HEK293 (cell line): ENCODE measurements around the gene PRAC2.
A peak's percentile ranks its signal among the peaks of the same experiment; 100 is the strongest.

Experiments used
- BCL11B ChIP-seq: fragments of 450-650 bp; formaldehyde crosslinking; IDR thresholded peaks from 2 replicates; pipeline ENCODE4 v1.5.1; 2016; ENCODE audit warnings: low read depth, missing biosample characterization, missing genetic modification characterization
- GLI2 ChIP-seq: fragments of 450-650 bp; formaldehyde crosslinking; IDR thresholded peaks from 2 replicates; pipeline ENCODE4; 2017; ENCODE audit warnings: missing biosample characterization, missing genetic modification characterization, low read depth, borderline replicate concordance
- KLF8 ChIP-seq: fragments of 450-650 bp; formaldehyde crosslinking; IDR thresholded peaks from 2 replicates; pipeline ENCODE4 v1.5.1; 2016; ENCODE audit warnings: missing biosample characterization, missing genetic modification characterization
- MYNN ChIP-seq: fragments of 450-650 bp; formaldehyde crosslinking; IDR thresholded peaks from 2 replicates; pipeline ENCODE4 v1.5.1; 2016; ENCODE audit warnings: missing biosample characterization, missing genetic modification characterization, borderline replicate concordance
- PRDM1 ChIP-seq: fragments of 450-650 bp; formaldehyde crosslinking; IDR thresholded peaks from 2 replicates; pipeline ENCODE4; 2016; ENCODE audit warnings: missing biosample characterization, missing genetic modification characterization
- REPIN1 ChIP-seq: fragments of 450-650 bp; formaldehyde crosslinking; IDR thresholded peaks from 2 replicates; pipeline ENCODE4 v1.5.1; 2017; ENCODE audit warnings: missing biosample characterization, missing genetic modification characterization, low read depth
- SP7 ChIP-seq: fragments of 450-650 bp; formaldehyde crosslinking; IDR thresholded peaks from 2 replicates; pipeline ENCODE4 v1.5.1; 2016; ENCODE audit warnings: missing biosample characterization, missing genetic modification characterization
- YY1 ChIP-seq: fragments of 450-650 bp; formaldehyde crosslinking; IDR thresholded peaks from 2 replicates; pipeline ENCODE4 v1.5.1; 2018; ENCODE audit warnings: missing biosample characterization, missing genetic modification characterization
- ZFP3 ChIP-seq: fragments of 450-650 bp; formaldehyde crosslinking; IDR thresholded peaks from 2 replicates; pipeline ENCODE4 v1.5.1; 2016; ENCODE audit warnings: low read depth, missing biosample characterization, missing genetic modification characterization
- ZNF138 ChIP-seq: fragments of 450-650 bp; formaldehyde crosslinking; IDR thresholded peaks from 2 replicates; pipeline ENCODE4 v1.5.1; 2016; ENCODE audit warnings: missing biosample characterization, missing genetic modification characterization, borderline replicate concordance
- ZNF146 ChIP-seq: fragments of 450-650 bp; formaldehyde crosslinking; IDR thresholded peaks from 2 replicates; pipeline ENCODE4 v1.5.1; 2016; ENCODE audit warnings: missing biosample characterization, missing genetic modification characterization
- ZNF37A ChIP-seq: fragments of 450-650 bp; IDR thresholded peaks from 2 replicates; pipeline ENCODE4 v1.5.1; 2018; ENCODE audit warnings: missing biosample characterization, missing genetic modification characterization
- ZNF423 ChIP-seq: fragments of 450-650 bp; formaldehyde crosslinking; IDR thresholded peaks from 2 replicates; pipeline ENCODE4 v1.5.1; 2016; ENCODE audit warnings: missing biosample characterization, missing genetic modification characterization
- ZNF529 ChIP-seq: fragments of 450-650 bp; formaldehyde crosslinking; IDR thresholded peaks from 2 replicates; pipeline ENCODE4 v1.5.1; 2017; ENCODE audit warnings: missing genetic modification characterization, missing biosample characterization; ENCODE audit not compliant: insufficient replicate concordance
- ZNF548 ChIP-seq: fragments of 450-650 bp; formaldehyde crosslinking; IDR thresholded peaks from 2 replicates; pipeline ENCODE4 v1.5.1; 2016; ENCODE audit warnings: missing biosample characterization, missing genetic modification characterization
- ZNF549 ChIP-seq: fragments of 450-650 bp; IDR thresholded peaks from 2 replicates; pipeline ENCODE4 v1.5.1; 2018; ENCODE audit warnings: missing biosample characterization, missing genetic modification characterization, mild to moderate bottlenecking, inconsistent platforms, moderate library complexity
- ZNF555 ChIP-seq: fragments of 450-650 bp; formaldehyde crosslinking; conservative IDR thresholded peaks from 2 replicates; pipeline ENCODE4 v1.5.1; 2017; ENCODE audit warnings: missing biosample characterization, mild to moderate bottlenecking, missing genetic modification characterization, inconsistent platforms
- ZNF777 ChIP-seq: fragments of 450-650 bp; formaldehyde crosslinking; IDR thresholded peaks from 2 replicates; pipeline ENCODE4 v1.5.1; 2017; ENCODE audit warnings: missing biosample characterization, missing genetic modification characterization, borderline replicate concordance
- ZNF830 ChIP-seq: fragments of 450-650 bp; IDR thresholded peaks from 2 replicates; pipeline ENCODE4 v1.5.0; 2018; ENCODE audit warnings: missing biosample characterization, missing genetic modification characterization, low read depth, mild to moderate bottlenecking, moderate library complexity
- TF ChIP-seq, protein P1 (sequence below): fragments of 450-650 bp; formaldehyde crosslinking; IDR thresholded peaks from 2 replicates; pipeline ENCODE4 v1.5.1; 2016; ENCODE audit warnings: missing biosample characterization, missing genetic modification characterization
- TF ChIP-seq, protein P2 (sequence below): fragments of 450-650 bp; formaldehyde crosslinking; IDR thresholded peaks from 2 replicates; pipeline ENCODE4 v1.5.1; 2017; ENCODE audit warnings: missing biosample characterization, mild to moderate bottlenecking, missing genetic modification characterization, moderate library complexity
- TF ChIP-seq, protein P3 (sequence below): fragments of 450-650 bp; formaldehyde crosslinking; IDR thresholded peaks from 2 replicates; pipeline ENCODE4 v1.5.1; 2016; ENCODE audit warnings: missing biosample characterization, missing genetic modification characterization
- TF ChIP-seq, protein P4 (sequence below): fragments of 450-650 bp; IDR thresholded peaks from 2 replicates; pipeline ENCODE4 v1.5.1; 2018; ENCODE audit warnings: missing biosample characterization, missing genetic modification characterization
- TF ChIP-seq, protein P5 (sequence below): fragments of 450-650 bp; formaldehyde crosslinking; IDR thresholded peaks from 2 replicates; pipeline ENCODE4; 2016; ENCODE audit warnings: missing biosample characterization, missing genetic modification characterization

Gene PRAC2

DNA sequence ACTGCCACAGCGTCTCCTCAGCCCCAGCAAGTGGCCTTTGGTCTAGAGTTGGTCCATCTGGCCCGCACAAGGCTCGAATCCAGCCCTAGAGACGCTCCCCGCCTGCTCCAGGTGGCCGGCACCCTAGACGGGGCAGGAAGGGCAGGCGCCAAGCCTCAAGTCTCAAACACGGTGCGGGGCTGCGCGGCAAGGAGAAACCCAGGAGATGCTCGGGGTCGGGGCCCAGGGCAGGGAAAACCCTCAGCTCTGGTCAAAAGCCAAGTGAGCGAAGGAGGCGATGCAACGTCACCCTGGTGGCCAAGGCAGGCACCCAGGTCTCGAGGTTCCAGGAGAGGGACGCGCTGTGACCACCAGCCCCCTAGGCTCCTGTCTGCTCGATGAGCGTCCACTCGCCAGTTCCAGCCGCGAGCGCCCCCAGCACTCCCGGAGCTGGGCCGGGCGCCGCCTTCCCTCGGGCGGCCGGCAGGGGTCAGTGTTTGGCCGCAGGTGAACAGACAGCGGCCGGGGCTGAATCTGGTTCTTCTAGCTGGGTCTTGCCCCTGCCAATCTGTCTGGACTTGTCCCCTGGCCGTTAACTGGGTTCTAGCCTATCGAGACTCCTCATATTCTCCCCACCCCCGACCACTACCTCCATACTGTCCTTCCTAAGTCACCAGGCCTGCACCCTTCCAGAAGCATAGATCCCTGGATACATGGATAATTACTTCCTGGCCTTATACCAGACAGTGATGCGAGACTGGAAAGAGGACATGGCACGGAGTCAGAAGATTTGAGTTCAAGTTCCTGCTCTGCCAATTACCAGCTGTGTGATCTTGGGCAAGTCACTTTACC is 44.6 kb upstream of the PRAC2 start (continued):
- TF ChIP-seq, protein P1, sequence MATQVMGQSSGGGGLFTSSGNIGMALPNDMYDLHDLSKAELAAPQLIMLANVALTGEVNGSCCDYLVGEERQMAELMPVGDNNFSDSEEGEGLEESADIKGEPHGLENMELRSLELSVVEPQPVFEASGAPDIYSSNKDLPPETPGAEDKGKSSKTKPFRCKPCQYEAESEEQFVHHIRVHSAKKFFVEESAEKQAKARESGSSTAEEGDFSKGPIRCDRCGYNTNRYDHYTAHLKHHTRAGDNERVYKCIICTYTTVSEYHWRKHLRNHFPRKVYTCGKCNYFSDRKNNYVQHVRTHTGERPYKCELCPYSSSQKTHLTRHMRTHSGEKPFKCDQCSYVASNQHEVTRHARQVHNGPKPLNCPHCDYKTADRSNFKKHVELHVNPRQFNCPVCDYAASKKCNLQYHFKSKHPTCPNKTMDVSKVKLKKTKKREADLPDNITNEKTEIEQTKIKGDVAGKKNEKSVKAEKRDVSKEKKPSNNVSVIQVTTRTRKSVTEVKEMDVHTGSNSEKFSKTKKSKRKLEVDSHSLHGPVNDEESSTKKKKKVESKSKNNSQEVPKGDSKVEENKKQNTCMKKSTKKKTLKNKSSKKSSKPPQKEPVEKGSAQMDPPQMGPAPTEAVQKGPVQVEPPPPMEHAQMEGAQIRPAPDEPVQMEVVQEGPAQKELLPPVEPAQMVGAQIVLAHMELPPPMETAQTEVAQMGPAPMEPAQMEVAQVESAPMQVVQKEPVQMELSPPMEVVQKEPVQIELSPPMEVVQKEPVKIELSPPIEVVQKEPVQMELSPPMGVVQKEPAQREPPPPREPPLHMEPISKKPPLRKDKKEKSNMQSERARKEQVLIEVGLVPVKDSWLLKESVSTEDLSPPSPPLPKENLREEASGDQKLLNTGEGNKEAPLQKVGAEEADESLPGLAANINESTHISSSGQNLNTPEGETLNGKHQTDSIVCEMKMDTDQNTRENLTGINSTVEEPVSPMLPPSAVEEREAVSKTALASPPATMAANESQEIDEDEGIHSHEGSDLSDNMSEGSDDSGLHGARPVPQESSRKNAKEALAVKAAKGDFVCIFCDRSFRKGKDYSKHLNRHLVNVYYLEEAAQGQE: no peak
- TF ChIP-seq MYNN (tag by site-specific recombination) (no peak), GLI2 (tag by site-specific recombination) (no peak), ZFP3 (tag by site-specific recombination) (no peak), SP7 (tag by site-specific recombination) (peak; percentile 60), BCL11B (tag by site-specific recombination) (no peak), ZNF37A (tag by site-specific recombination) (no peak), PRDM1 (tag by site-specific recombination) (no peak), ZNF548 (no peak), ZNF529 (tag by site-specific recombination) (no peak), ZNF830 (no peak), REPIN1 (no peak), KLF8 (tag by site-specific recombination) (no peak), ZNF777 (tag by site-specific recombination) (no peak), ZNF423 (tag by site-specific recombination) (peak; percentile 10; the same call in 1 of the 2 replicates), ZNF555 (tag by site-specific recombination) (no peak), ZNF549 (no peak), YY1 (no peak), ZNF138 (no peak), ZNF146 (tag by site-specific recombination) (no peak)
- TF ChIP-seq, protein P2, sequence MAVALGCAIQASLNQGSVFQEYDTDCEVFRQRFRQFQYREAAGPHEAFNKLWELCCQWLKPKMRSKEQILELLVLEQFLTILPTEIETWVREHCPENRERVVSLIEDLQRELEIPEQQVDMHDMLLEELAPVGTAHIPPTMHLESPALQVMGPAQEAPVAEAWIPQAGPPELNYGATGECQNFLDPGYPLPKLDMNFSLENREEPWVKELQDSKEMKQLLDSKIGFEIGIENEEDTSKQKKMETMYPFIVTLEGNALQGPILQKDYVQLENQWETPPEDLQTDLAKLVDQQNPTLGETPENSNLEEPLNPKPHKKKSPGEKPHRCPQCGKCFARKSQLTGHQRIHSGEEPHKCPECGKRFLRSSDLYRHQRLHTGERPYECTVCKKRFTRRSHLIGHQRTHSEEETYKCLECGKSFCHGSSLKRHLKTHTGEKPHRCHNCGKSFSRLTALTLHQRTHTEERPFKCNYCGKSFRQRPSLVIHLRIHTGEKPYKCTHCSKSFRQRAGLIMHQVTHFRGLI (tag by site-specific recombination): no peak
- TF ChIP-seq, protein P3, sequence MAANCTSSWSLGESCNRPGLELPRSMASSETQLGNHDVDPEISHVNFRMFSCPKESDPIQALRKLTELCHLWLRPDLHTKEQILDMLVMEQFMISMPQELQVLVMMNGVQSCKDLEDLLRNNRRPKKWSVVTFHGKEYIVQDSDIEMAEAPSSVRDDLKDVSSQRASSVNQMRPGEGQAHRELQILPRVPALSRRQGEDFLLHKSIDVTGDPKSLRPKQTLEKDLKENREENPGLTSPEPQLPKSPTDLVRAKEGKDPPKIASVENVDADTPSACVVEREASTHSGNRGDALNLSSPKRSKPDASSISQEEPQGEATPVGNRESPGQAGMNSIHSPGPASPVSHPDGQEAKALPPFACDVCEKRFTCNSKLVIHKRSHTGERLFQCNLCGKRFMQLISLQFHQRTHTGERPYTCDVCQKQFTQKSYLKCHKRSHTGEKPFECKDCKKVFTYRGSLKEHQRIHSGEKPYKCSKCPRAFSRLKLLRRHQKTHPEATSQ (tag by site-specific recombination): no peak
- TF ChIP-seq, protein P4, sequence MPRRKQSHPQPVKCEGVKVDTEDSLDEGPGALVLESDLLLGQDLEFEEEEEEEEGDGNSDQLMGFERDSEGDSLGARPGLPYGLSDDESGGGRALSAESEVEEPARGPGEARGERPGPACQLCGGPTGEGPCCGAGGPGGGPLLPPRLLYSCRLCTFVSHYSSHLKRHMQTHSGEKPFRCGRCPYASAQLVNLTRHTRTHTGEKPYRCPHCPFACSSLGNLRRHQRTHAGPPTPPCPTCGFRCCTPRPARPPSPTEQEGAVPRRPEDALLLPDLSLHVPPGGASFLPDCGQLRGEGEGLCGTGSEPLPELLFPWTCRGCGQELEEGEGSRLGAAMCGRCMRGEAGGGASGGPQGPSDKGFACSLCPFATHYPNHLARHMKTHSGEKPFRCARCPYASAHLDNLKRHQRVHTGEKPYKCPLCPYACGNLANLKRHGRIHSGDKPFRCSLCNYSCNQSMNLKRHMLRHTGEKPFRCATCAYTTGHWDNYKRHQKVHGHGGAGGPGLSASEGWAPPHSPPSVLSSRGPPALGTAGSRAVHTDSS (tag by site-specific recombination): no peak
- TF ChIP-seq, protein P5, sequence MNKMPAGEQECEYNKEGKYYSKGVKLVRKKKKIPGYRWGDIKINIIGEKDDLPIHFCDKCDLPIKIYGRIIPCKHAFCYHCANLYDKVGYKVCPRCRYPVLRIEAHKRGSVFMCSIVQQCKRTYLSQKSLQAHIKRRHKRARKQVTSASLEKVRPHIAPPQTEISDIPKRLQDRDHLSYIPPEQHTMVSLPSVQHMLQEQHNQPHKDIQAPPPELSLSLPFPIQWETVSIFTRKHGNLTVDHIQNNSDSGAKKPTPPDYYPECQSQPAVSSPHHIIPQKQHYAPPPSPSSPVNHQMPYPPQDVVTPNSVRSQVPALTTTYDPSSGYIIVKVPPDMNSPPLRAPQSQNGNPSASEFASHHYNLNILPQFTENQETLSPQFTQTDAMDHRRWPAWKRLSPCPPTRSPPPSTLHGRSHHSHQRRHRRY: no peak
